Measurements from ENCODE around the gene ASTN1.

ASTN1 gene

GRCh38 chr1:177162243-177162642 lies 2.3 kb downstream of the ASTN1 start:
- FAIRE-seq = no peak

- FAIRE-seq = no peak
Observed at GRCh38 chr1:177146499-177146898, 18.0 kb downstream of the ASTN1 start.

- no peak for FAIRE-seq
Observed at GRCh38 chr1:177145106-177146070, 19.1 kb downstream of the ASTN1 start.

- FAIRE-seq = no peak
Observed at GRCh38 chr1:177142791-177143271, 21.7 kb downstream of the ASTN1 start.

- FAIRE-seq = no peak
Observed at GRCh38 chr1:177142010-177142409, 22.5 kb downstream of the ASTN1 start.

GRCh38 chr1:177138347-177138746 lies 26.2 kb downstream of the ASTN1 start:
- FAIRE-seq = no peak

- no peak for FAIRE-seq
Observed at GRCh38 chr1:177137814-177138213, 26.7 kb downstream of the ASTN1 start.

- no peak for FAIRE-seq
Observed at GRCh38 chr1:177135250-177135649, 29.3 kb downstream of the ASTN1 start.

GRCh38 chr1:177133977-177134538 lies 30.5 kb downstream of the ASTN1 start:
- no peak for FAIRE-seq

- FAIRE-seq = no peak
Observed at GRCh38 chr1:177132141-177132540, 32.4 kb downstream of the ASTN1 start.

GRCh38 chr1:177131723-177132122 lies 32.8 kb downstream of the ASTN1 start:
- no peak for FAIRE-seq

- no peak for FAIRE-seq
Observed at GRCh38 chr1:177130451-177130945, 34.0 kb downstream of the ASTN1 start.

GRCh38 chr1:177128665-177129281 lies 35.7 kb downstream of the ASTN1 start:
- no peak for FAIRE-seq

- no peak for FAIRE-seq
Observed at GRCh38 chr1:177126267-177126666, 38.2 kb downstream of the ASTN1 start.

- no peak for FAIRE-seq
Observed at GRCh38 chr1:177124577-177125278, 39.8 kb downstream of the ASTN1 start.

GRCh38 chr1:177122461-177123251 lies 41.9 kb downstream of the ASTN1 start:
- FAIRE-seq = no peak

GRCh38 chr1:177119311-177119710 lies 45.2 kb downstream of the ASTN1 start:
- FAIRE-seq = no peak

GRCh38 chr1:177118901-177119300 lies 45.6 kb downstream of the ASTN1 start:
- FAIRE-seq = no peak

- no peak for FAIRE-seq
Observed at GRCh38 chr1:177116941-177117340, 47.6 kb downstream of the ASTN1 start.

GRCh38 chr1:177106614-177107365 lies 57.7 kb downstream of the ASTN1 start:
- no peak for FAIRE-seq

- FAIRE-seq = no peak
Observed at GRCh38 chr1:177106196-177106595, 58.3 kb downstream of the ASTN1 start.
